GM19023 (cell line): ENCODE results near the gene FOLR3.
"Not testable (repeated sequence)": the region's sequence is repeated elsewhere in the genome, so short reads cannot be mapped to it uniquely, and the experiment has no call there.

Source experiments
- ATAC-seq: cut with Tn5 transposase; IDR thresholded peaks from one replicate; pipeline ENCODE4 v1.9.1; 2021; ENCODE audit warnings: mild to moderate bottlenecking, moderate library complexity; ENCODE audit not compliant: unreplicated experiment

The FOLR3 gene

GRCh38 chr11:72123117-72123653 is 12.3 kb upstream of the FOLR3 start:
- no peak for ATAC-seq

GRCh38 chr11:72124046-72124445 is 11.5 kb upstream of the FOLR3 start:
- ATAC-seq, result no peak

- no peak for ATAC-seq
Observed at GRCh38 chr11:72125956-72126355, 9.6 kb upstream of the FOLR3 start.

- no peak for ATAC-seq
Observed at GRCh38 chr11:72127923-72128322, 7.6 kb upstream of the FOLR3 start.

- no peak for ATAC-seq
Observed at GRCh38 chr11:72129381-72129780, 6.1 kb upstream of the FOLR3 start.

GRCh38 chr11:72132646-72133045 is 2.9 kb upstream of the FOLR3 start:
- ATAC-seq, result no peak

GRCh38 chr11:72135891-72136683 is 562 bp downstream of the FOLR3 start:
- no peak for ATAC-seq

- no peak for ATAC-seq
Observed at GRCh38 chr11:72136684-72137262, 1.2 kb downstream of the FOLR3 start.

GRCh38 chr11:72138821-72139390 is 3.4 kb downstream of the FOLR3 start:
- ATAC-seq, result no peak

- no peak for ATAC-seq
Observed at GRCh38 chr11:72139500-72139899, 4.0 kb downstream of the FOLR3 start.

- no peak for ATAC-seq
Observed at GRCh38 chr11:72140661-72141060, 5.1 kb downstream of the FOLR3 start.

- ATAC-seq, result no peak
Observed at GRCh38 chr11:72141066-72141465, 5.5 kb downstream of the FOLR3 start.

- not testable (repeated sequence) for ATAC-seq
Observed at GRCh38 chr11:72142086-72142485, 6.6 kb downstream of the FOLR3 start.

- ATAC-seq, result not testable (repeated sequence)
Observed at GRCh38 chr11:72142543-72142942, 7.0 kb downstream of the FOLR3 start.

- ATAC-seq, result no peak
Observed at GRCh38 chr11:72144807-72145565, 9.5 kb downstream of the FOLR3 start.

- ATAC-seq, result no peak
Observed at GRCh38 chr11:72146625-72147024, 11.1 kb downstream of the FOLR3 start.

GRCh38 chr11:72150882-72151281 is 15.4 kb downstream of the FOLR3 start:
- no peak for ATAC-seq

GRCh38 chr11:72153874-72154273 is 18.3 kb downstream of the FOLR3 start:
- not testable (repeated sequence) for ATAC-seq

GRCh38 chr11:72154816-72155215 is 19.3 kb downstream of the FOLR3 start:
- ATAC-seq, result no peak

GRCh38 chr11:72155751-72156150 is 20.2 kb downstream of the FOLR3 start:
- no peak for ATAC-seq

GRCh38 chr11:72157131-72157530 is 21.6 kb downstream of the FOLR3 start:
- ATAC-seq, result no peak
